ENCODE data around the gene MITF.

- TF ChIP-seq CTCF (IDR thresholded peaks at IDR 0.05 in 2 of 3, conservative IDR thresholded peaks at IDR 0.05 in 1 of 3; ENCODE audit: borderline replicate concordance in 1 of 3, insufficient read depth in 1 of 3, low read depth in 2 of 3, low read length in 2 of 3) (no peak), RAD21 (IDR thresholded peaks at IDR 0.05; ENCODE audit: low read depth) (no peak), MAX (IDR thresholded peaks at IDR 0.05) (no peak), CEBPB (IDR thresholded peaks at IDR 0.05; ENCODE audit: low read depth) (no peak)
These were observed 272.3 kb downstream of the MITF start for GRCh38 chr3:70011582-70011981.

Data from HCT116 (cell line).